Measurements from ENCODE around the gene STARD6.

GRCh38 chr18:54279477-54280219, 78.0 kb downstream of the STARD6 start:
- TF ChIP-seq CTCF (IDR thresholded peaks at IDR 0.05; ENCODE audit: borderline replicate concordance, extremely low read depth, low read length, poor library complexity, severe bottlenecking) (no peak), EZH2 (IDR thresholded peaks at IDR 0.05; ENCODE audit: borderline replicate concordance, low read depth, low read length, severe bottlenecking) (no peak)
